ENCODE results near the gene COL4A1. TPM values are rescaled to one million over a fixed set of nuclear protein-coding genes. Genes with fewer than 3 reads are reported as not detected.

The COL4A1 gene
- total and polyA plus RNA-seq, 11 donors = 52.6 to 428 (median 184) TPM

DNA sequence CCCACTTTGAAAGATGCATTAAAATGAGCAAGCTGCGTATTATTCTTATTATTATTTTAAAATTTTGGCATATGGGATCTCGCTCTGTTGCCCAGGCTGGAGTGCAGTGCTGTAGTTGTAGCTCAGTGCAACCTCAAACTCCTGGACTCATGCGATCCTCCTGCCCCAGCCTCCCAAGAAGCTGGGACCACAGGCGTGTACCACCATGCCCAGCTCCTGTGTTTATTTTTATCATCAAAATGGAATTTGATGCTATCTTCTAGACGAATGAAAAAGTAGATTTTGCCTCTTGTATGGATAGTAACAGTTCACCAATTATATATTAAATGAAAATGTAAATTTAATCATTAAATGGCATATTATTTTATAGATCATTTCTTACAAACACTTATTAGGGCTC is 43.6 kb downstream of the COL4A1 start:
- intact Hi-C loops (cut with DNase I) = loop anchor here in 1 of 10 donors (5.0 kb wide), 1 partner anchor 34 kb away; no protein-coding TSS in a partner anchor
- 60 to 81% (median 73%) methylated on average over 5 of the region's 5 CpGs for WGBS, 4 donors
- peak in 1 of 5 donors; percentile 6 for DNase-seq

GRCh38 chr13:110262508-110263291 is 44.3 kb downstream of the COL4A1 start:
- peaks cover 6 to 94% (median 78%) of the 10 kb centered on the region in 12 donors for H3K4me1 ChIP-seq
- no peak overlapping the region for H3K4me3 ChIP-seq
- 30 to 41% (median 32%) methylated on average over 10 to 11 of the region's 11 CpGs for WGBS, 4 donors

More for the DNA sequence above, 43.6 kb downstream of the COL4A1 start:
- no peak for ATAC-seq
- Histone ChIP-seq H3K9me3 (no peaks in the 10 kb centered on the region), H3K4me3 (no peak overlapping the region), H3K27ac (peak overlapping the region; percentile 47 to 80 (median 64)), H3K4me1 (peaks cover 6 to 97% (median 83%) of the 10 kb centered on the region in 12 donors), H3K27me3 (no peaks in the 10 kb centered on the region), H3K36me3 (no peaks in the 10 kb centered on the region)
- TF ChIP-seq, protein P1, sequence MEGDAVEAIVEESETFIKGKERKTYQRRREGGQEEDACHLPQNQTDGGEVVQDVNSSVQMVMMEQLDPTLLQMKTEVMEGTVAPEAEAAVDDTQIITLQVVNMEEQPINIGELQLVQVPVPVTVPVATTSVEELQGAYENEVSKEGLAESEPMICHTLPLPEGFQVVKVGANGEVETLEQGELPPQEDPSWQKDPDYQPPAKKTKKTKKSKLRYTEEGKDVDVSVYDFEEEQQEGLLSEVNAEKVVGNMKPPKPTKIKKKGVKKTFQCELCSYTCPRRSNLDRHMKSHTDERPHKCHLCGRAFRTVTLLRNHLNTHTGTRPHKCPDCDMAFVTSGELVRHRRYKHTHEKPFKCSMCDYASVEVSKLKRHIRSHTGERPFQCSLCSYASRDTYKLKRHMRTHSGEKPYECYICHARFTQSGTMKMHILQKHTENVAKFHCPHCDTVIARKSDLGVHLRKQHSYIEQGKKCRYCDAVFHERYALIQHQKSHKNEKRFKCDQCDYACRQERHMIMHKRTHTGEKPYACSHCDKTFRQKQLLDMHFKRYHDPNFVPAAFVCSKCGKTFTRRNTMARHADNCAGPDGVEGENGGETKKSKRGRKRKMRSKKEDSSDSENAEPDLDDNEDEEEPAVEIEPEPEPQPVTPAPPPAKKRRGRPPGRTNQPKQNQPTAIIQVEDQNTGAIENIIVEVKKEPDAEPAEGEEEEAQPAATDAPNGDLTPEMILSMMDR (IDR thresholded peaks at IDR 0.05) = no peak
- TF ChIP-seq POLR2A (IDR thresholded peaks at IDR 0.05) = no peak

GRCh38 chr13:110262082-110262436 is 44.9 kb downstream of the COL4A1 start:
- intact Hi-C loops (cut with DNase I) = loop anchor here in 1 of 10 donors (5.0 kb wide), 1 partner anchor 35 kb away; no protein-coding TSS in a partner anchor
- no peak overlapping the region for H3K4me3 ChIP-seq
- DNase-seq (peak in 2 of 5 donors; percentile 3 to 9), ATAC-seq (no peak)
- H3K36me3 ChIP-seq = no peaks in the 10 kb centered on the region
- TF ChIP-seq, protein P1 (IDR thresholded peaks at IDR 0.05) = no peak
- TF ChIP-seq POLR2A (IDR thresholded peaks at IDR 0.05) = no peak
- peaks cover 2 to 93% (median 76%) of the 10 kb centered on the region in 12 donors for H3K4me1 ChIP-seq
- whole genome bisulfite sequencing, 4 donors = 67 to 80% (median 76%) methylated on average over 11 of the region's 11 CpGs
- H3K27me3 ChIP-seq = no peaks in the 10 kb centered on the region
- no peaks in the 10 kb centered on the region for H3K9me3 ChIP-seq
- peak overlapping the region; percentile 55 to 80 (median 64) for H3K27ac ChIP-seq

More at GRCh38 chr13:110262508-110263291, 44.3 kb downstream of the COL4A1 start:
- ATAC-seq (peak; percentile 46 to 77 (median 62)), DNase-seq (peak in 4 of 5 donors; percentile 37 to 67 (median 55))
- Histone ChIP-seq H3K9me3 (no peaks in the 10 kb centered on the region), H3K36me3 (no peaks in the 10 kb centered on the region), H3K27me3 (no peaks in the 10 kb centered on the region), H3K27ac (peak overlapping the region; percentile 55 to 80 (median 64))
- no peak for TF ChIP-seq POLR2A (IDR thresholded peaks at IDR 0.05)
- TF ChIP-seq, protein P1 (IDR thresholded peaks at IDR 0.05) = no peak
- intact Hi-C loops (cut with DNase I) = loop anchor here in 1 of 10 donors (5.0 kb wide), 1 partner anchor 35 kb away; no protein-coding TSS in a partner anchor

Measured in heart left ventricle (tissue), 16 donors.